ENCODE measurements around the gene FAT3.

Gene FAT3

GRCh38 chr11:92224054-92224406 is 588 bp upstream of the FAT3 start:
- Mint-ChIP-seq H3K36me3 (no peaks in the 10 kb centered on the region), H3K4me3 (no peak overlapping the region), H3K27ac (no peak overlapping the region), H3K9me3 (peaks cover 9% of the 10 kb centered on the region), H3K4me1 (no peaks in the 10 kb centered on the region)
- no peak for ATAC-seq
- DNase-seq (ENCODE audit: low spot score in 2 of 2) = no peak

GRCh38 chr11:92225125-92225567 is 528 bp downstream of the FAT3 start:
- H3K9me3 Mint-ChIP-seq = peaks cover 6% of the 10 kb centered on the region
- ATAC-seq (no peak), DNase-seq (ENCODE audit: low spot score in 2 of 2) (no peak)
- no peak overlapping the region for H3K27ac Mint-ChIP-seq
- no peaks in the 10 kb centered on the region for H3K36me3 Mint-ChIP-seq
- H3K4me1 Mint-ChIP-seq = no peaks in the 10 kb centered on the region
- no peak overlapping the region for H3K4me3 Mint-ChIP-seq

- H3K4me1 Mint-ChIP-seq = no peaks in the 10 kb centered on the region
- peaks cover under 1% of the 10 kb centered on the region for H3K9me3 Mint-ChIP-seq
- no peak for DNase-seq (ENCODE audit: low spot score in 2 of 2)
- H3K36me3 Mint-ChIP-seq = no peaks in the 10 kb centered on the region
- no peak overlapping the region for H3K27ac Mint-ChIP-seq
- no peak overlapping the region for H3K4me3 Mint-ChIP-seq
- peak; percentile 13 for ATAC-seq
Measured at GRCh38 chr11:92225568-92226330, 1.1 kb downstream of the FAT3 start.

GRCh38 chr11:92226331-92227229 is 2.0 kb downstream of the FAT3 start:
- H3K27ac Mint-ChIP-seq = no peak overlapping the region
- no peak for ATAC-seq
- no peaks in the 10 kb centered on the region for H3K9me3 Mint-ChIP-seq
- H3K4me1 Mint-ChIP-seq = no peaks in the 10 kb centered on the region
- no peak for DNase-seq (ENCODE audit: low spot score in 2 of 2)
- H3K4me3 Mint-ChIP-seq = no peak overlapping the region
- H3K36me3 Mint-ChIP-seq = no peaks in the 10 kb centered on the region

- ATAC-seq = no peak
- no peaks in the 10 kb centered on the region for H3K36me3 Mint-ChIP-seq
Measured at GRCh38 chr11:92227230-92227814, 2.7 kb downstream of the FAT3 start.

GRCh38 chr11:92227959-92228935 is 3.6 kb downstream of the FAT3 start:
- H3K27ac Mint-ChIP-seq = no peak overlapping the region
- ATAC-seq = no peak
- H3K36me3 Mint-ChIP-seq = no peaks in the 10 kb centered on the region
- no peaks in the 10 kb centered on the region for H3K9me3 Mint-ChIP-seq
- no peak for DNase-seq (ENCODE audit: low spot score in 2 of 2)
- no peaks in the 10 kb centered on the region for H3K4me1 Mint-ChIP-seq
- H3K4me3 Mint-ChIP-seq = no peak overlapping the region

More at GRCh38 chr11:92227230-92227814, 2.7 kb downstream of the FAT3 start:
- no peak overlapping the region for H3K4me3 Mint-ChIP-seq
- no peaks in the 10 kb centered on the region for H3K4me1 Mint-ChIP-seq
- DNase-seq (ENCODE audit: low spot score in 2 of 2) = no peak
- H3K27ac Mint-ChIP-seq = no peak overlapping the region
- H3K9me3 Mint-ChIP-seq = no peaks in the 10 kb centered on the region

GRCh38 chr11:92236856-92237255 is 12.2 kb downstream of the FAT3 start:
- Mint-ChIP-seq H3K9me3 (no peaks in the 10 kb centered on the region), H3K4me3 (no peak overlapping the region), H3K4me1 (no peaks in the 10 kb centered on the region), H3K27ac (no peak overlapping the region), H3K36me3 (no peaks in the 10 kb centered on the region)
- ATAC-seq = no peak
- no peak for DNase-seq (ENCODE audit: low spot score in 2 of 2)

- Mint-ChIP-seq H3K27ac (no peak overlapping the region), H3K9me3 (no peaks in the 10 kb centered on the region), H3K4me3 (no peak overlapping the region), H3K36me3 (no peaks in the 10 kb centered on the region), H3K4me1 (no peaks in the 10 kb centered on the region)
- DNase-seq (ENCODE audit: low spot score in 2 of 2) (no peak), ATAC-seq (no peak)
Measured at GRCh38 chr11:92240916-92241315, 16.3 kb downstream of the FAT3 start.

GRCh38 chr11:92245700-92246271 is 21.2 kb downstream of the FAT3 start:
- H3K4me1 Mint-ChIP-seq = no peaks in the 10 kb centered on the region
- no peak for ATAC-seq
- H3K4me3 Mint-ChIP-seq = no peak overlapping the region
- no peaks in the 10 kb centered on the region for H3K36me3 Mint-ChIP-seq
- no peak overlapping the region for H3K27ac Mint-ChIP-seq
- no peak for DNase-seq (ENCODE audit: low spot score in 2 of 2)
- no peaks in the 10 kb centered on the region for H3K9me3 Mint-ChIP-seq

- no peak for ATAC-seq
- Mint-ChIP-seq H3K9me3 (no peaks in the 10 kb centered on the region), H3K4me1 (no peaks in the 10 kb centered on the region), H3K4me3 (no peak overlapping the region), H3K27ac (no peak overlapping the region), H3K36me3 (no peaks in the 10 kb centered on the region)
- no peak for DNase-seq (ENCODE audit: low spot score in 2 of 2)
Measured at GRCh38 chr11:92246630-92247029, 22.0 kb downstream of the FAT3 start.

- Mint-ChIP-seq H3K4me3 (no peak overlapping the region), H3K36me3 (no peaks in the 10 kb centered on the region), H3K4me1 (no peaks in the 10 kb centered on the region), H3K27ac (no peak overlapping the region), H3K9me3 (peaks cover 5% of the 10 kb centered on the region)
- DNase-seq (ENCODE audit: low spot score in 2 of 2) (no peak), ATAC-seq (no peak)
Measured at GRCh38 chr11:92249156-92249753, 24.6 kb downstream of the FAT3 start.

- DNase-seq (ENCODE audit: low spot score in 2 of 2) = no peak
- Mint-ChIP-seq H3K9me3 (peaks cover 5% of the 10 kb centered on the region), H3K4me1 (no peaks in the 10 kb centered on the region), H3K27ac (no peak overlapping the region), H3K4me3 (no peak overlapping the region), H3K36me3 (no peaks in the 10 kb centered on the region)
- no peak for ATAC-seq
Measured at GRCh38 chr11:92251980-92252379, 27.4 kb downstream of the FAT3 start.

GRCh38 chr11:92253421-92253820 is 28.8 kb downstream of the FAT3 start:
- Mint-ChIP-seq H3K9me3 (peaks cover 9% of the 10 kb centered on the region), H3K4me3 (no peak overlapping the region), H3K4me1 (no peaks in the 10 kb centered on the region), H3K36me3 (no peaks in the 10 kb centered on the region), H3K27ac (no peak overlapping the region)
- DNase-seq (ENCODE audit: low spot score in 2 of 2) = no peak
- ATAC-seq = no peak

GRCh38 chr11:92253945-92254344 is 29.3 kb downstream of the FAT3 start:
- Mint-ChIP-seq H3K36me3 (no peaks in the 10 kb centered on the region), H3K9me3 (peaks cover 13% of the 10 kb centered on the region), H3K4me3 (no peak overlapping the region), H3K4me1 (no peaks in the 10 kb centered on the region), H3K27ac (no peak overlapping the region)
- DNase-seq (ENCODE audit: low spot score in 2 of 2) (no peak), ATAC-seq (no peak)
